Measurements from ENCODE around the gene EIF5A. TPM values are rescaled to one million over a fixed set of nuclear protein-coding genes. Genes with fewer than 3 reads are reported as not detected.

The EIF5A gene
- total and polyA plus RNA-seq, 2 donors (not counting 3 experiments of a cell fraction or from before 2014, with no cell fraction given): 650 to 859 TPM

GRCh38 chr17:7259555-7259889 lies 47.9 kb upstream of the EIF5A start:
- Histone ChIP-seq H3K36me3 (ENCODE audit: control insufficient read depth in 2 of 2, extremely low read depth in 1 of 2, insufficient read depth in 2 of 2, low read length in 2 of 2) (peaks cover 3 to 19% of the 10 kb centered on the region in 2 experiments), H3K27me3 (ENCODE audit: control insufficient read depth in 2 of 2, insufficient read depth in 2 of 2, low read length in 2 of 2) (no peaks in the 10 kb centered on the region), H3K79me2 (ENCODE audit: control insufficient read depth, insufficient read depth, low read length) (no peaks in the 10 kb centered on the region), H3K4me1 (ENCODE audit: control insufficient read depth, extremely low read depth, insufficient read depth, low read length) (peaks cover 25% of the 10 kb centered on the region), H3K9ac (replicated peaks; ENCODE audit: extremely low read depth, insufficient read depth, low read length) (no peak overlapping the region), H2AFZ (ENCODE audit: low read depth, low read length) (no peak overlapping the region), H3K9me1 (replicated peaks; ENCODE audit: control insufficient read depth, extremely low read depth, insufficient read depth, low read length) (no peaks in the 10 kb centered on the region), H3K4me2 (ENCODE audit: insufficient read depth, low read length) (no peak overlapping the region), H4K20me1 (replicated peaks; ENCODE audit: control insufficient read depth, extremely low read depth, insufficient read depth, low read length) (no peaks in the 10 kb centered on the region), H3K9me3 (replicated peaks; ENCODE audit: control insufficient read depth, insufficient read depth, low read length) (no peaks in the 10 kb centered on the region), H3K4me3 (replicated peaks in 1 of 3; ENCODE audit: insufficient read depth in 1 of 3, low read depth in 1 of 3, low read length in 3 of 3) (no peak overlapping the region), H3K27ac (ENCODE audit: insufficient read depth, low read depth, low read length) (no peak overlapping the region)
- intact Hi-C loops (cut with micrococcal nuclease) (no loop called here), dilution Hi-C loops (cut with MboI; ENCODE audit: extremely low pct_ligation_motif_present, low sequenced_read_pairs) (no loop called here)
- FAIRE-seq (no peak), DNase-seq (ENCODE audit: low read depth, low spot score) (no peak)
- ChIA-PET POLR2A (no interaction called here), CTCF (interaction anchor here (1.3 to 1.5 kb wide), 2 partner anchors 36 to 39 kb away, joined by 3 read pairs; no protein-coding TSS in a partner anchor)
- TF ChIP-seq POLR2AphosphoS5 (IDR thresholded peaks at IDR 0.05; ENCODE audit: insufficient read depth, low read depth, low read length) (no peak), FOS (IDR thresholded peaks at IDR 0.05; ENCODE audit: borderline replicate concordance, insufficient read depth, low read length) (no peak), MAX (IDR thresholded peaks at IDR 0.05; ENCODE audit: insufficient read depth, insufficient read length) (no peak), POLR2A (IDR thresholded peaks at IDR 0.05; ENCODE audit: low read depth, low read length) (no peak), CTCF (IDR thresholded peaks at IDR 0.05; ENCODE audit: extremely low read depth in 1 of 2, insufficient read depth in 1 of 2, low read depth in 1 of 2, low read length in 2 of 2) (no peak), GATA2 (IDR thresholded peaks at IDR 0.05; ENCODE audit: insufficient read depth, insufficient read length, low read depth, low read length) (no peak), JUN (IDR thresholded peaks at IDR 0.05; ENCODE audit: borderline replicate concordance, insufficient read depth, insufficient read length, low read depth) (no peak), MYC (IDR thresholded peaks at IDR 0.05; ENCODE audit: low read depth, low read length) (no peak), EZH2 (IDR thresholded peaks at IDR 0.05; ENCODE audit: borderline replicate concordance, low read depth, low read length, severe bottlenecking) (no peak)
- BruUV-seq (replicated peaks): no TSS peak

All from endothelial cell of umbilical vein (primary cell).